HepG2 (cell line): ENCODE results near the gene ZNF524.

ENCODE experiments used
- DNMT1 ChIP-seq: sonication (generic); formaldehyde crosslinking; IDR thresholded peaks from 2 replicates; pipeline ENCODE4 v1.5.1; 2020; ENCODE audit warnings: mild to moderate bottlenecking, missing genetic modification reagents
- MTF2 ChIP-seq: sonication (generic); formaldehyde crosslinking; IDR thresholded peaks from 2 replicates; pipeline ENCODE4 v1.5.0; 2020; ENCODE audit warnings: missing genetic modification reagents, borderline replicate concordance
- SETDB1 ChIP-seq: sonication (generic); formaldehyde crosslinking; IDR thresholded peaks from 2 replicates; pipeline ENCODE4 v1.5.1; 2020; ENCODE audit warnings: missing genetic modification reagents, mild to moderate bottlenecking, borderline replicate concordance

DNA sequence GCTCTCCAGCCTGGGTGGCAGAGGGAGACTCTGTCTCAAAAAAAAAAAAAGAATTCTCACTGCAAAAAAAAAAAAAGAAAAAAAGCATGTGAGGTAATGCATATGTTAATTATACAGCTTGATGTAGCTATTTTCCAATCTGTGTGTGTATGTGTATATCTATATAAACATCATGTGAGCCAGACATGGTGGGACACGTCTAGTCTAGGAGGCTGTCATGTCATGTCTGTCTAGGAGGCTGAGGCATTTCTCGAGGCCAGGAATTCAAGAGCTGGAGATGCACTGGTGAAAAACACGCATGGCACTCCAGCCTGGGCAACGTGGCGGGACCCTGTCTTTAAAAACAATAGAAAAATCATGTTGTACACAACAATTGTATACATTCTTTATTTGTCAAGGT is 47.9 kb upstream of the ZNF524 start:
- TF ChIP-seq MTF2 (CRISPR knock-in tag) = no peak
- no peak for TF ChIP-seq SETDB1 (CRISPR knock-in tag)
- TF ChIP-seq DNMT1 (CRISPR knock-in tag) = no peak
